Measurements from ENCODE around the gene RAI1.

Gene RAI1

DNA sequence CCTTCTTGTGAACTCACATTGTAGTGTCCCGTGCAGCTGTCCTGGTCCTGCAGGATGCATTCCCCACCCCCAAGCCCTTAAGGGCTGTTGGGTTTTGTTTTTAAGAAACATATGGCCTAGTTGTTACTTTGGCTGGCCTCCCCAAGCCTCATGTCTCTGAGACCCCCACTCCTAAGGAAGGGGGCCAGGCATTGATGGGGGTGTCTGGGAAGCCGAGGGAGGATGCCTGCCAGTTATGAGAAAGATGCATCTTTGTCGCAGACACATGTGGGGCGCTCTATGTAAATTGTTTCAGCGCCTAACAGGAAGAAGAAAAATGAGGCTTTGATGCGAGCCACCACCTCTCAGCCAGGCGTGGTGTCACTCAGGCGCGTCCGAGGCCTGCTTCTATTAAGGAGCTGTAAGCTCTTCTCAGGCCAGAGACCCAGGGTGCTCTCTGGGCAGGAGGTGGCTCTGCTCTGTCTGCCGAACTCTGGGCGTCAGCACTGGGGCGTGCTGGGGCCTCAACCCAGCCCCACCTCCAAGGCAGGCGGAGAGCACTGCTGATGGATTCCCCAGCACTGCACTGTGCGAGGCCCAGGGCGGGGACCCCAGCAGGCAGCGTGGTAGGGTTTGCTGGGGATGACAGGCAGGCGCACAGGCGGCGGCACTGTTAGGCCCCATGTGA, 85.0 kb downstream of the RAI1 start:
- no peak overlapping the region for H3K9ac ChIP-seq (ENCODE audit: low read length in 5 of 5)
- no peaks in the 10 kb centered on the region for H3K27me3 ChIP-seq (ENCODE audit: control insufficient read depth in 5 of 5, insufficient read depth in 4 of 5, low read length in 5 of 5)
- no peak overlapping the region for H3K27ac ChIP-seq (ENCODE audit: low read depth, low read length)
- peaks cover 0 to 5% (median 0%) of the 10 kb centered on the region in 5 donors for H3K36me3 ChIP-seq (ENCODE audit: control insufficient read depth in 5 of 5, insufficient read depth in 5 of 5, low read length in 5 of 5)
- peaks cover 0 to 27% (median 16%) of the 10 kb centered on the region in 5 donors for H3K4me1 ChIP-seq (ENCODE audit: control insufficient read depth in 5 of 5, insufficient read depth in 5 of 5, low read length in 5 of 5)
- H3K4me3 ChIP-seq (ENCODE audit: low read depth in 1 of 5, low read length in 5 of 5), result no peak overlapping the region
- H3K9me3 ChIP-seq (ENCODE audit: control insufficient read depth in 5 of 5, low read length in 5 of 5), result no peaks in the 10 kb centered on the region

DNA sequence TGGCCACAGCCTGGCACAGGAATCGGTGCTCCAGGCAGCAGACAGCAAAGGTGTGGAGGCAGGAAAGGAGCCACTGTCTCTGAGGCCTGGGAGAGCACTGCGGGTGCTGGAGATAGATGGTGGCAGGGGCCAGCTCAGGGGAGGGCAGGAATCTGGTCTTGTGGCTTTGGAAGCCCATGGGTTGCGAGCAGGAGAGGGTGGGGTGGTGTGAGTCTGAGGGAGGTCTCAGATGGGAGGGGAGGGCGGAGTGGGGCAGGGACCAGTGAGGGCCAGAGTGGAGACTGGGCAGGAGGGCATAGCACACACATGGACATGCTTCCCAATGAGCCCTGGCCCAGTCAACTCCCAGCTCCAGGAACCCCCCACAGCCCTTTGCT, 85.5 kb downstream of the RAI1 start:
- Histone ChIP-seq H3K9me3 (ENCODE audit: control insufficient read depth in 5 of 5, low read length in 5 of 5) (no peaks in the 10 kb centered on the region), H3K36me3 (ENCODE audit: control insufficient read depth in 5 of 5, insufficient read depth in 5 of 5, low read length in 5 of 5) (peaks cover 0 to 5% (median 0%) of the 10 kb centered on the region in 5 donors), H3K27ac (ENCODE audit: low read depth, low read length) (no peak overlapping the region), H3K9ac (ENCODE audit: low read length in 5 of 5) (no peak overlapping the region), H3K4me3 (ENCODE audit: low read depth in 1 of 5, low read length in 5 of 5) (no peak overlapping the region), H3K4me1 (ENCODE audit: control insufficient read depth in 5 of 5, insufficient read depth in 5 of 5, low read length in 5 of 5) (peaks cover 0 to 29% (median 16%) of the 10 kb centered on the region in 5 donors), H3K27me3 (ENCODE audit: control insufficient read depth in 5 of 5, insufficient read depth in 4 of 5, low read length in 5 of 5) (no peaks in the 10 kb centered on the region)

DNA sequence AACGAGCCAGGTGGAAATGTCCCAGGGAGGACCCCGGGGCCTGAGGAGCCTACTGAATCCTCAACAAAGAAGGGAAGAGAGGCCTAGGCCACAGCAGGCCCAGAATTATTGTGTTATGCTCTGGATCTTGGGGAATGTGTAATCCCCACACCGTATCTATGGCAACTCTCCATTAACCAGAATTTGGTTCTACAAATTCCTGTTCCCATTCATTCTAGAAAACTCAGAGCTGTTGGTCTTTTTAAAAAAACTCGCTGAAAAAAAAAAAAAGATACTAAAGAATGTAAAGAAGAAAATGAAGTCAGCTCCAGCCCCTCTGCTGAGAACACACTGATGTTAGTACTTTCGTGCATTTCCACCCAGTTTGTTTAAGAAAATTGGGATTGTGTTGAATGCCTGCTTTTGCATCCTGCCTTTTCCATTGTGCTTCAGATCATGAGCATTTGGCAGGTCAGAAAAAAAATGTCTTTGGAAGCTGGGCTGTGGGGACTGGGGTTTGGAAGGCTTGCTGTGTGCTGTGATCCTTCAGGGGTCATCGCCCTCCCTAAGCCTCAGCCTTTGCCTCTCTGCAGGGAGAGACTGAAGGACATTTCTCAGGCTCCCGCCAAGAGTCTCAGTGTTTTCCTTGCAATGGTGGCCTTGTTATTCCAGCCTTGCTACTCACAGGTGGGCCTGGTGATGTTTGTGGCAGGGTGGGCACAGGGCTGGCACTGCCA, 86.1 kb downstream of the RAI1 start:
- Histone ChIP-seq H3K27ac (ENCODE audit: low read depth, low read length) (no peak overlapping the region), H3K9ac (ENCODE audit: low read length in 5 of 5) (no peak overlapping the region)

DNA sequence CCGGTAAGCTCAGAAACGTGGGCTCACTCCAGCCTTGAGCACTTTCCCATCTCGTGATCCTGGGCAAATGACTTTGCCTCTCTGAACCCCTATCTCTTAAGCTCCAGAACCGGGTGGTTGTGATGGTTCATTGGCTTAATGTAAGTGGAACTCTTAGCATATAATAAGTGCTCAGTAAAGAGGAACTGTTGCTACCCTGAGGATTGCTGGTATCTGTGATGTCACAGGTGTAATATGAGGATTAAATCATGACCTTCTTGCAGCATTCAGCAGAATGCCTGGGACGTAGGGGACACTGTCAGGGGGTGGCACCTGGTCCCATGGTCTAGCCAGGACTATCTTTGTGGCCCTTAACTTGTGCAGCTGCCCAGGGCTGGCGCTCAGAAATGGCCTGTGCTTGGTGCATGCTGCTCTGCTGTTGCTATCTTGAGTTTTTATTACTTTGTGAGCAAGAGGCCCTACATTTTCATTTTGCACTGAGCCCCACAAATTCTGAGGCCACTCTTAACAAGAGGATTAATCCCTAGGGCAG, 86.7 kb downstream of the RAI1 start:
- Histone ChIP-seq H3K4me1 (ENCODE audit: control insufficient read depth in 5 of 5, insufficient read depth in 5 of 5, low read length in 5 of 5) (peaks cover 1 to 31% (median 14%) of the 10 kb centered on the region in 5 donors), H3K9ac (ENCODE audit: low read length in 5 of 5) (no peak overlapping the region), H3K9me3 (ENCODE audit: control insufficient read depth in 5 of 5, low read length in 5 of 5) (no peaks in the 10 kb centered on the region), H3K27me3 (ENCODE audit: control insufficient read depth in 5 of 5, insufficient read depth in 4 of 5, low read length in 5 of 5) (no peaks in the 10 kb centered on the region), H3K36me3 (ENCODE audit: control insufficient read depth in 5 of 5, insufficient read depth in 5 of 5, low read length in 5 of 5) (peaks cover 0 to 5% (median 0%) of the 10 kb centered on the region in 5 donors), H3K27ac (ENCODE audit: low read depth, low read length) (no peak overlapping the region), H3K4me3 (ENCODE audit: low read depth in 1 of 5, low read length in 5 of 5) (no peak overlapping the region)

More for the DNA sequence above, 86.1 kb downstream of the RAI1 start:
- Histone ChIP-seq H3K36me3 (ENCODE audit: control insufficient read depth in 5 of 5, insufficient read depth in 5 of 5, low read length in 5 of 5) (peaks cover 0 to 5% (median 0%) of the 10 kb centered on the region in 5 donors), H3K27me3 (ENCODE audit: control insufficient read depth in 5 of 5, insufficient read depth in 4 of 5, low read length in 5 of 5) (no peaks in the 10 kb centered on the region), H3K4me1 (ENCODE audit: control insufficient read depth in 5 of 5, insufficient read depth in 5 of 5, low read length in 5 of 5) (peaks cover 1 to 34% (median 16%) of the 10 kb centered on the region in 5 donors), H3K9me3 (ENCODE audit: control insufficient read depth in 5 of 5, low read length in 5 of 5) (no peaks in the 10 kb centered on the region), H3K4me3 (ENCODE audit: low read depth in 1 of 5, low read length in 5 of 5) (no peak overlapping the region)

DNA sequence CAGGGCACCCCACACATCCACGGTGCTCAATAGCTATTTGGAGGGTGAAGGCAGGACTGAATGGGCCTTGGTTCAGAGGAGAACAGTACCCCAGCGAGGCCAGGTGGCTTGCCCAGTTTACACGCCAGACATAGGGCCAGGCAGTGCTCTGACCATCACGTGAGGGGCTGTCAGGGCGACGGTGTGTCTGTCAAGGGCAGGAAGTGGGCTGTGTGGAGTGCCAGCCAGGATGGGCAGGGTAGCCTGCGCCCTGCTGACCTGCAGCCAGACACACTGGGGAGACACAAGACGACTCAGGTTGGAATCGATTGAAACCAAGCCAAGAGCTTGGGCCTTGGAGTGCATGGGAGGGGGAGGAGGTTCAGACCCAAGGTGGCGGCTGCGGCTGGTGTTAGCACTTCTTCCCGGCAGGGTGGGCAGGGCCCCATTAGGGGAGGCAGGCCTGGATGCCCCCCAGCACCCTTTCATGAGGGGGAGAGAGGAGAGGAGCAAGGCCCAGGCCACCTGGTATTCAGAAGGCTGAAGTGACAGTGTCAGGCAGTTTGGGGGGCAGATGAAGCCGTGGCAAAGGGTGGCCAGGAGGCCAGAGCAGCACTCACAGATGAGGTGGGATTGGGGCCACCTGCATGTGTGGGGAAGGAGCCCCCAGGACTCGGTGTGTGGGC, 87.3 kb downstream of the RAI1 start:
- no peak overlapping the region for H3K27ac ChIP-seq (ENCODE audit: low read depth, low read length)
- peaks cover 0 to 5% (median 0%) of the 10 kb centered on the region in 5 donors for H3K36me3 ChIP-seq (ENCODE audit: control insufficient read depth in 5 of 5, insufficient read depth in 5 of 5, low read length in 5 of 5)
- H3K9me3 ChIP-seq (ENCODE audit: control insufficient read depth in 5 of 5, low read length in 5 of 5), result no peaks in the 10 kb centered on the region
- H3K27me3 ChIP-seq (ENCODE audit: control insufficient read depth in 5 of 5, insufficient read depth in 4 of 5, low read length in 5 of 5), result no peaks in the 10 kb centered on the region
- H3K4me3 ChIP-seq (ENCODE audit: low read depth in 1 of 5, low read length in 5 of 5), result no peak overlapping the region
- peak overlapping the region in 2 of 5 donors; percentile 10 to 13 for H3K9ac ChIP-seq (ENCODE audit: low read length in 5 of 5)
- H3K4me1 ChIP-seq (ENCODE audit: control insufficient read depth in 5 of 5, insufficient read depth in 5 of 5, low read length in 5 of 5), result peaks cover 1 to 28% (median 9%) of the 10 kb centered on the region in 5 donors

DNA sequence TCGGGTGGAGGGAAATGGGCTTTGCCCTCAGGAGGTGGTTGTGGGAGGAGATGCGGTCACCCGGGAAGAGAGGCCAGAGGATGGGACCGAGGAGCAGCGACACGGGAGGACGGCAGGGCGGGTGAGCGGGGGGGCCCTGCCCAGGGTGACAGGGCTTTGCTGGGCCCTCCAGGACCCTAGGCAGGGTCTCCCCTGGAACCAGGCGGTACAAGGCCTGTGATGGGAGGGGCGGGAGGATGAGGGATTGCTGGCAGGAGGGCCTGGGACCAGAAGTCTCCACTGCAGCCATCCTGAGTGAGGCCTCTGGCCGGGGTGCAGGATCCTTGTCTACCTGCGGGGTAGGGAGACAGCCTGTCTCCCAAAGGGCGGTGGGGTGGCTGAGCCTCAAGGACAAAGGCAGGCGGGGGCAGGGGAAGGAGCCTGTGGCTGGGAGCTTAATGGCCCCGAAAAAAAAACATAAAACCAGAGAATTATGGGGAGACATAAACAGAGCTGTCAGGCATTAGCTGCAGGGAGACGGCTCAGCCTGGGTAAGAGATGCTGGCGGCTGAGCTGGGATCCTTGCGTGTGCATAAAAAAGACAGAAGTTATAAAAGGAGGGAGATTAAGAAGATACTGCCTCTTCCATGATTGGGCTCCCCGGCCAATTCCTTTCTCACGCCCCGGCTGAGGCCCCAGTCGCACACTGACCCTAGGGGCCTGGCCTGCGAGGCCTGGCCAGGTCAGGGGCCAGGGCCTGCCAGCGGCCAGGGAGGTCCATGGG, 88.8 kb downstream of the RAI1 start:
- Histone ChIP-seq H3K9me3 (ENCODE audit: control insufficient read depth in 5 of 5, low read length in 5 of 5) (no peaks in the 10 kb centered on the region), H3K4me3 (ENCODE audit: low read depth in 1 of 5, low read length in 5 of 5) (no peak overlapping the region), H3K36me3 (ENCODE audit: control insufficient read depth in 5 of 5, insufficient read depth in 5 of 5, low read length in 5 of 5) (peaks cover 0 to 5% (median 0%) of the 10 kb centered on the region in 5 donors), H3K27me3 (ENCODE audit: control insufficient read depth in 5 of 5, insufficient read depth in 4 of 5, low read length in 5 of 5) (no peaks in the 10 kb centered on the region), H3K9ac (ENCODE audit: low read length in 5 of 5) (no peak overlapping the region), H3K27ac (ENCODE audit: low read depth, low read length) (no peak overlapping the region), H3K4me1 (ENCODE audit: control insufficient read depth in 5 of 5, insufficient read depth in 5 of 5, low read length in 5 of 5) (peaks cover 1 to 28% (median 9%) of the 10 kb centered on the region in 5 donors)

DNA sequence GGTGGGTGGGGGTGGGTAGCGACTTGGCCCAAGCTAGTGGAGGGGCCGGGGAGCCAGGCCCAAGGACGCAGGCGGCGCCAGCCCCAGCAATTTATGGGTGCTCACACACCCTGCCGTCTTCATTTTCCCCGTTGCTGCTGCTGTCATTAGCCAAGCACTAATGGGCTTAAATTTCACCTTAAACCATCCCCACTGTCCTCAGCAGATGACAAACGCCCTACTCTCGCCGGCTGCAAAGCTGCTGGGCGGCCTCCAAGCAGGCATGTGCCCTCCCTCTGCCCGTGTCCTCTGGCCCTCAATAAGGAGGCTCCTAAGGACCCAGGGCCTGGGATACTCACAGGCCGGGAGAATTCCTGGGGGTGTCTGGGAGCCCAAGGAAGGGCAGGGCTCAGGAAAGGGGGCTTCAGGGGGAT, 89.4 kb downstream of the RAI1 start:
- H3K4me3 ChIP-seq (ENCODE audit: low read depth in 1 of 5, low read length in 5 of 5), result no peak overlapping the region
- H3K27me3 ChIP-seq (ENCODE audit: control insufficient read depth in 5 of 5, insufficient read depth in 4 of 5, low read length in 5 of 5), result no peaks in the 10 kb centered on the region
- H3K36me3 ChIP-seq (ENCODE audit: control insufficient read depth in 5 of 5, insufficient read depth in 5 of 5, low read length in 5 of 5), result no peaks in the 10 kb centered on the region
- H3K9me3 ChIP-seq (ENCODE audit: control insufficient read depth in 5 of 5, low read length in 5 of 5), result no peaks in the 10 kb centered on the region
- H3K9ac ChIP-seq (ENCODE audit: low read length in 5 of 5), result peak overlapping the region in 1 of 5 donors; percentile 7
- no peak overlapping the region for H3K27ac ChIP-seq (ENCODE audit: low read depth, low read length)
- peaks cover 1 to 28% (median 9%) of the 10 kb centered on the region in 5 donors for H3K4me1 ChIP-seq (ENCODE audit: control insufficient read depth in 5 of 5, insufficient read depth in 5 of 5, low read length in 5 of 5)

DNA sequence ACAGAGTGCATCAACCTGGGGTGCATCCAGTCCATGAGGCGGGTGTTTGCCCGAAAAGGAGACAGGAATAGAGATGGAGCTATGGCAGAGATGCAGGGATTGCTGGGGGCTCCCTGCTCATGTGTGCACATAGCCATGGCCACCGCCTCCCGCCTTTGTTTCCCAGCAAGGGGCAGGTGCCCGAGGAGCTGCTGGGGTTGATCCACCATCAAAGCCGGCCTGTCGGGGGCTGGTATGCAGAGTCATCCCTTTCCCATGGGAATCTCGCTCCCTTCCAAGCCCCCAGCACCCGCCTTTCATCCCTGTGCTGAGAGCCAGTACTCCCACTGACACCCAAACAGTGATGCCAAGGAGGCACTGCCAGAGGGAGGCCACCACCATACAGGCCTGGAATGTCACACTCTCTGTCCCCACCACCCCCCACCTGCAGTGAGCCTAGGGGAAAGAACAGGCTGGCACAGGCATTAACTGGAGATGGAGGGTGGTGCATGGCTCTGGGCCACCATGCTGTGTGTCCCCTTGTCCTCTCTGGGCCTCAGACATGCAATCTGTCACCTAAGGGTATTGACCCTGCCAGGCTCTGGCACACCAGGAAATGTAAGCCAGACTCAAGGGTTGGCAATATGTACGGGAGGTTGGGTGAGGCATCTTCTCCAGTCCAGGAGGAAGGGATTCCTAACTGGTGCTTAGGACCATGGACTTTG, 90.4 kb downstream of the RAI1 start:
- Histone ChIP-seq H3K9me3 (ENCODE audit: control insufficient read depth in 5 of 5, low read length in 5 of 5) (no peaks in the 10 kb centered on the region), H3K27me3 (ENCODE audit: control insufficient read depth in 5 of 5, insufficient read depth in 4 of 5, low read length in 5 of 5) (no peaks in the 10 kb centered on the region), H3K9ac (ENCODE audit: low read length in 5 of 5) (no peak overlapping the region), H3K4me3 (ENCODE audit: low read depth in 1 of 5, low read length in 5 of 5) (no peak overlapping the region), H3K36me3 (ENCODE audit: control insufficient read depth in 5 of 5, insufficient read depth in 5 of 5, low read length in 5 of 5) (no peaks in the 10 kb centered on the region), H3K4me1 (ENCODE audit: control insufficient read depth in 5 of 5, insufficient read depth in 5 of 5, low read length in 5 of 5) (peaks cover 1 to 28% (median 9%) of the 10 kb centered on the region in 5 donors), H3K27ac (ENCODE audit: low read depth, low read length) (no peak overlapping the region)

DNA sequence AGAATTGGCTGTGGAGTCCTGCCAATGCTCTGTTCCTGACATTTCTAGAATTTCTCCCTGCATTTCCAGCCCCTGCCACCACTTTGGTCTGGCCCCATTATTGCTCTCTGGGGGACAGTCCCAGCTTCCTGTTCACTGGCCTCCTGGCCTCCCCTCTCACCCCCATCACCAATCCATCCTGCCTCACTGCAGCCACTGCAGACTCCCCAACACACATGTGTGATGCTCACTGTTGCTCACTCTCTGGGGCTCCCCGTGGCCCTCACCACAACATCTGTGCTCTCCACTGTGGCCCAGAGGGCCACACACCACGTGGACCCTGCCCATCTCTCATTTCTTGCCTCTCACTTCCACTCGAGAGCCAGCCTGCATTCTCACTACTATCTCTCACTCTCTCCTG, 91.0 kb downstream of the RAI1 start:
- Histone ChIP-seq H3K27ac (ENCODE audit: low read depth, low read length) (no peak overlapping the region), H3K4me1 (ENCODE audit: control insufficient read depth in 5 of 5, insufficient read depth in 5 of 5, low read length in 5 of 5) (peaks cover 1 to 28% (median 9%) of the 10 kb centered on the region in 5 donors), H3K9ac (ENCODE audit: low read length in 5 of 5) (no peak overlapping the region), H3K36me3 (ENCODE audit: control insufficient read depth in 5 of 5, insufficient read depth in 5 of 5, low read length in 5 of 5) (no peaks in the 10 kb centered on the region), H3K4me3 (ENCODE audit: low read depth in 1 of 5, low read length in 5 of 5) (no peak overlapping the region), H3K9me3 (ENCODE audit: control insufficient read depth in 5 of 5, low read length in 5 of 5) (no peaks in the 10 kb centered on the region), H3K27me3 (ENCODE audit: control insufficient read depth in 5 of 5, insufficient read depth in 4 of 5, low read length in 5 of 5) (no peaks in the 10 kb centered on the region)

Measured in subcutaneous abdominal adipose tissue (tissue), 5 donors.